ENCODE measurements around the gene IFFO2.

The IFFO2 gene

DNA sequence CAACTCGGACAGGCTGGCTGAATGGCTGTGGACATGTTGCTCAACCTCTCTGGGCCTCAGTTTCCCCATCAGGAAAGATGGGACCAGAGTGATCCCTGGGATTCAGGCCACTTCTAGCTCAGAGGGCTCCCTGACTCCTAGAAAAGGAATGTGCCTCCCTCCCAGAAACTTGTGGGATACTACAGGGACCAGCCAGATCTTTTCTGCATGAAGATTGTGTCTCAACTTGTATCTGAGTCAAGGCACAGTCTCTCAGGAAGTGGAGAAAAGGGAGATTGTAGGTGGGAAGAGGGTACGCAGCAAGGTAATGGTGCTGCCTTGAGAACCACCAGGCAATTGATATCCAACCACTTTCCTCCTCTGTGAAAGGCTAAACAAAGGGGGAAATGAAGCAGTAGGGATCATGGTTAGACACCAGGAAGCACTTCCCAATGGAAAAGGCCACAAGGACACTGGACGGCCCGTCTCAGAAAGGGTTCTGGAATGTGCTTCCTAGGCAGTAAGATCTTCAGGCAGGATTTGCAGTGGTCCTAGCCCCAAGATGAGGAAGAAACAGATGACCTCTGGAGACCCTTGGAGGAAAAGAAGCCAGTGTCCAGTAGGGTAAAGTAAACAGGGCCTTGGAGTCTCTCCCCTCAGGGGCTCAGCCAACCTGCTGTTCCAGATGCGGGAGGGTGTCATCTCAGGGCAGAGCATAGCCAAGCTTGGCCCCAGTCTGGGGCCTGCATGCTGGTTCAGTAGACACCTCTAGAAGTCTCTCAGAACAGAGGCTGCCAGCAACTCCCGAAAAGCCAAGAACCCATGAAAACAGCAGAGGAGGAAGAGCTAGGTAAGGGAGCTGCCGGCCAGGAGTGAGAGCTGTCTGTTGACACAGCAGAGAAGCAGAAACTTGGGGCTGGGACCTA is 16.8 kb downstream of the IFFO2 start:
- TF ChIP-seq, protein P1, sequence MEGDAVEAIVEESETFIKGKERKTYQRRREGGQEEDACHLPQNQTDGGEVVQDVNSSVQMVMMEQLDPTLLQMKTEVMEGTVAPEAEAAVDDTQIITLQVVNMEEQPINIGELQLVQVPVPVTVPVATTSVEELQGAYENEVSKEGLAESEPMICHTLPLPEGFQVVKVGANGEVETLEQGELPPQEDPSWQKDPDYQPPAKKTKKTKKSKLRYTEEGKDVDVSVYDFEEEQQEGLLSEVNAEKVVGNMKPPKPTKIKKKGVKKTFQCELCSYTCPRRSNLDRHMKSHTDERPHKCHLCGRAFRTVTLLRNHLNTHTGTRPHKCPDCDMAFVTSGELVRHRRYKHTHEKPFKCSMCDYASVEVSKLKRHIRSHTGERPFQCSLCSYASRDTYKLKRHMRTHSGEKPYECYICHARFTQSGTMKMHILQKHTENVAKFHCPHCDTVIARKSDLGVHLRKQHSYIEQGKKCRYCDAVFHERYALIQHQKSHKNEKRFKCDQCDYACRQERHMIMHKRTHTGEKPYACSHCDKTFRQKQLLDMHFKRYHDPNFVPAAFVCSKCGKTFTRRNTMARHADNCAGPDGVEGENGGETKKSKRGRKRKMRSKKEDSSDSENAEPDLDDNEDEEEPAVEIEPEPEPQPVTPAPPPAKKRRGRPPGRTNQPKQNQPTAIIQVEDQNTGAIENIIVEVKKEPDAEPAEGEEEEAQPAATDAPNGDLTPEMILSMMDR (IDR thresholded peaks at IDR 0.05; ENCODE audit: control insufficient read depth, insufficient read depth, low read depth, low read length, missing control alignments): no peak
- no peak for DNase-seq (ENCODE audit: low read depth)
- no peak overlapping the region for H3K4me3 ChIP-seq (ENCODE audit: control insufficient read depth, low read depth, low read length)

DNA sequence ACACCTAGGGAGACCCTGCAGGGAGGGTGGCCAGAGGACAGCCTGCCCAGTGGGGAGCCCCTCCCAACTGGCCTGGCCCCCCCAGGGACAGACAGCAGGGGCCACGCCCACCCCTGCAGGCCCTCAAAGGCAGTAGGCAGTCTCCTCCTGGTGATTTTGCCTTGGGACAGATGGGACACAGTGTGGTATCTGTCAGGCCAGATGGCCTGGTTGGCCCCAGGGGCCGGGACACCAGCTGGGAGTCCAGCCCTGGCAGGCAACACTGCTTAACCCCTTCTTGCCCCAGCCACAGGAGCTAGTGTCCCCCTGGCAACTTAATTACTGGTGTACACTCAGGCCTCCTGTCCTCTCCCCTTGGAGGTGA is 17.8 kb downstream of the IFFO2 start:
- TF ChIP-seq, protein P1 (IDR thresholded peaks at IDR 0.05; ENCODE audit: control insufficient read depth, insufficient read depth, low read depth, low read length, missing control alignments): no peak
- H3K4me3 ChIP-seq (ENCODE audit: control insufficient read depth, low read depth, low read length): no peak overlapping the region
- no peak for DNase-seq (ENCODE audit: low read depth)

DNA sequence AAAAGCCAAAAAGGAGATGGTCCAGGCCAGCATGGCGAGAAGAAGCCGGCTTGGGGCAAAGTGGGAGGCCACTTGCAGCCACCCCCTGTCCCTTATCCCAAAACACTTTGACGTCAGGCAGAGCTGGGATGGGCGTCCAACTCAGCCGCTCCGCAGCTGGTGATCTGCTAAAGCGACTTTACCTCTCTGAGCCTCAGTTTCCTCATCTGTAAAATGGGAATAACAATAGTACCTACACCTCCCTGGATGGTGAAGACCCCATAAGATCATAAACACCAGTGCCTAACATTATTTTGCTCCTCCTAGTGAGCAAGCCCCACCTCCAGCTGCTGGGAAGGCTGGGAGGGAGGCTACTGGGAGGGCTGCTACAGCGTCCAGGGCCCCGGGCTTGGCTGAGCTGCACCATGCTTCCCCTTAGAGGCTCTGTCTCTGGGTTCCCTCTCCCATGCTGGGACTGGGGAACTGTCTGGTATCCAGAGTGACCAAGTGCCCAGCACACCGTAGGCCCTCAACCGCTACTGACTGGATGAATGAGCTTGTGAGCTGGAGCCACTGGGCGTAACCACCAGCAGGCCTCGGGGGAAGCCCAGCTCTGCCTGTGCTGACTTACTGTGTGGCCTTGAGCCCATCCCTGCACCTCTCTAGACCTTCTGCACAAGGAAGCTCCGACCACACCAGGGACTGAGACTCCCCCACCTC is 18.3 kb downstream of the IFFO2 start:
- H3K4me3 ChIP-seq (ENCODE audit: control insufficient read depth, low read depth, low read length): no peak overlapping the region
- TF ChIP-seq, protein P1 (IDR thresholded peaks at IDR 0.05; ENCODE audit: control insufficient read depth, insufficient read depth, low read depth, low read length, missing control alignments): no peak
- DNase-seq (ENCODE audit: low read depth): no peak

DNA sequence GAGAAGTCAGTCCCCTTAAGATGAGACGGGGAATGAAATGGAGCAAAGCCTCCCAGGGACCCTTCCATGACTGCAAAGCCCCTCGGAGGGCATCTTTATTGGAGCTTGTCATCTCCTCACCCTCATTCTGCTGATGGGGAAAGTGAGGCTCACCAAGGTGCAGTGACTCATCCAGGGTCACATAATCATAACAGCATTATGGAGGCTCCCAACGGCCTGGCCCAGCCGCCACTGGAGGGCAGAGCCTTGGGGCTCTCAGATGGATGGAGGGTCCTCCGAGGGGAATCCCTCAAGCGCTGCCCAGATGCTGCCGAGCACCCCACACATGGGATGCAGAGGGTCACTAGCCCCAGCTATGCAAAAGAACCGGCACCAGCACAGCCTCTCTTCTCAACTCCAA is 18.9 kb downstream of the IFFO2 start:
- TF ChIP-seq, protein P1 (IDR thresholded peaks at IDR 0.05; ENCODE audit: control insufficient read depth, insufficient read depth, low read depth, low read length, missing control alignments): no peak
- H3K4me3 ChIP-seq (ENCODE audit: control insufficient read depth, low read depth, low read length): no peak overlapping the region
- DNase-seq (ENCODE audit: low read depth): no peak

DNA sequence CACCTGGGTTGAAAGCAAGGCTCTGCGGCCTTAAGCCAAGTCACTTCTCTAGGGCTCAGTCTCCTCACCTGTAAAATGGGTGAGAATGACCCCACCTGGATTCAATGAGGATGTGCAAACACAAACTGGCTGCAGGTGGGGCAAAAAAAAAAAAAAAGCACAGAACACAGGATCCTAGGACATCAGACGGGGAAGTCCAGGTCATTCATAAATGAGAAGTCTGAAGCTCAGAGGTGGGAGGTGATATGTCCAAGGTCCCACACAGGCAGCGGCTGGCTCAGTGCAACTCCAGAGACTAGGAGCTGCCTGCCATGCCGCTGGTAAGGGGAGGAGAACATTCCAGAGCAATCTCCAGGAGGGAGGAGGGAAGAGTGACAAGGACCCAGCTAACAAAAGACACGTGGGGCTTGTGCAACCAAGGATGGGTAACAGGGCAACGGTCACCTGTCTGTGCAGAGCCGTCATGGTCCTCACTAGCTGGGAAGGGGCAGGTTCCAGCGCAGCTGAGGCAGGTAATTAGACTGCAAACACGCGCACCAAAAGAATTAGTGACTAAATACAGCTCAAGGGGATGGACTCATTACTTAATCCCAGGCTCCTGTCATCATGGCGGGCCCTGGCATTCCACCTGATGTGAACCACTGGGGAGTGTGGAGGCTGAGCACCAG is 19.5 kb downstream of the IFFO2 start:
- no peak overlapping the region for H3K4me3 ChIP-seq (ENCODE audit: control insufficient read depth, low read depth, low read length)
- TF ChIP-seq, protein P1 (IDR thresholded peaks at IDR 0.05; ENCODE audit: control insufficient read depth, insufficient read depth, low read depth, low read length, missing control alignments): no peak
- no peak for DNase-seq (ENCODE audit: low read depth)

DNA sequence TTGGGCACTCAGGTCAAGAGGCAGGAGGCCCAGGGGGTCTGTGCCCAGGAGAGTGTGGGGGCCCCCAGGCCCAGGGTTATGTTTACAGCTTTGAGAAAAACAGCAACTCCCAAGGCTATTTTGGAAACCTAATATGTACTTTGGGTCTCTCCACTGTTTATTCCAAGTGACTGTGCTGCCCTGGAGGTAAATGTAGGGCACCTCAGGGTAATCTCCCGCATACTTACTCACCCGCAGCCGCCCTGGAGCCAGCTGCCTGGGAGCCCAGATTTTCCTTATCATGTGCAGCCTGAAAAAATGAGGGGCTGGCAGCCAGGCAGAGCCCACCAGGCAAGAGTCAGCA is 20.0 kb downstream of the IFFO2 start:
- DNase-seq (ENCODE audit: low read depth): no peak
- H3K4me3 ChIP-seq (ENCODE audit: control insufficient read depth, low read depth, low read length): no peak overlapping the region
- TF ChIP-seq, protein P1 (IDR thresholded peaks at IDR 0.05; ENCODE audit: control insufficient read depth, insufficient read depth, low read depth, low read length, missing control alignments): no peak
